VCaP (cell line): ENCODE measurements around the gene HELZ2.
A peak's percentile ranks its signal among the peaks of the same experiment; 100 is the strongest.
"Not testable (repeated sequence)": the region's sequence is repeated elsewhere in the genome, so short reads cannot be mapped to it uniquely, and the experiment has no call there.

Experiments
- H3K27ac ChIP-seq: fragments of 450-650 bp; 2 replicates; pipeline ENCODE4 v1.5.1; 2017
- CTCF ChIP-seq: fragments of 450-650 bp; conservative IDR thresholded peaks from 2 replicates; pipeline ENCODE4 v1.5.1; 2017; ENCODE audit warnings: mild to moderate bottlenecking, moderate library complexity

HELZ2 gene

DNA sequence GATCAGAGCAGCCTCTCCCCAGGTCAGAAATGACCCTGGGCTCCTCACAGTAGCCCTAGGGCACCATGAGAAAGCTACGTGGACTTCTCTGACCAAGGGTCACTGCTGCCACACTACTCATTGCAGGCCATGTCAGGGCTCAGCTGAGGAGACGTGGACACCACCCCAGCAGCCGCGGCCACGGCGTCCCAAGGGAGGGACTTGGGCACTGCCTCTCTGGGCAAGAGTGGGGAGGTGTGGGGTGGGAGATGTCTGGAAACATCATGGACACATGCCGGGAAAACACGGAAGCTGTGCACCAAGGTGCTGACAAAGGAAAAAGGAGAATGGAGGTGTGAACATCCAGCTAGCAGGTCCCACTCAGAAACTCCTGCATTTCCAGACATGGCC lies 43.8 kb upstream of the HELZ2 start:
- no peak for TF ChIP-seq CTCF
- H3K27ac ChIP-seq = no peak overlapping the region

- TF ChIP-seq CTCF = no peak
- H3K27ac ChIP-seq = no peak overlapping the region
Measured at GRCh38 chr20:63617092-63617875, 43.2 kb upstream of the HELZ2 start.

GRCh38 chr20:63613863-63614594 lies 40.0 kb upstream of the HELZ2 start:
- peak; percentile 48 for TF ChIP-seq CTCF
- not testable (repeated sequence) for H3K27ac ChIP-seq

DNA sequence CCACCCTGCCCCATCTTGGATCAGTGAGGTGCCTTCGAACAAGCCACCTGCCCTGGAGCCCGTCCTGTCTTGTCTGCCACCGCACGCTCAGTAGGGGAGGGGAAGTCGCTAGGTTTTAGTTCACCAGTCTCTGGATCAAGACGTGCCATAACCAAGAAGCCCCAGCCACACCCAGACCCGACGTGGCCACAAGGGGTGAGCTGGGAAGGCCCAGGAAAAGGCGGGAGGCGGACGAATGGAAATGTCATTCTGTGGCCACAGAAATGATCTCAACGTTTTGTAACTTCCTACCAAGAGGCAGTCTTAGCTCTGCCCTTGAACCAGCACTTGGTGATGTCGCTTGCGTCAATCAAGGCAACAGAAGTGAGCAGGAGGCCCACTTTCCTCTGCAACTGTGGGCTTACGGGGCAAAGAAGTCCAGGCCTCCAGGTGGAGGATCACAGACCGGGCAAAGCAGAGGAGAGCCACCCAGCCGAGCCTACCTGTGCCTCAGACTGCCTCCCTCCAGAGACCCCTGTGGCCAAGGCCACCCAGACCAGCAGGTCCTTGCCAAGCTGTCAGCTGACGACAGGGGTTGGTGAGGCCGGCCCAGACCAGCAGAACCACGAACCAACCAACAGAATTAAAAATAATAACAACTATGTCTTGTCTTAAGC lies 38.4 kb upstream of the HELZ2 start:
- H3K27ac ChIP-seq = no peak overlapping the region
- TF ChIP-seq CTCF = no peak

DNA sequence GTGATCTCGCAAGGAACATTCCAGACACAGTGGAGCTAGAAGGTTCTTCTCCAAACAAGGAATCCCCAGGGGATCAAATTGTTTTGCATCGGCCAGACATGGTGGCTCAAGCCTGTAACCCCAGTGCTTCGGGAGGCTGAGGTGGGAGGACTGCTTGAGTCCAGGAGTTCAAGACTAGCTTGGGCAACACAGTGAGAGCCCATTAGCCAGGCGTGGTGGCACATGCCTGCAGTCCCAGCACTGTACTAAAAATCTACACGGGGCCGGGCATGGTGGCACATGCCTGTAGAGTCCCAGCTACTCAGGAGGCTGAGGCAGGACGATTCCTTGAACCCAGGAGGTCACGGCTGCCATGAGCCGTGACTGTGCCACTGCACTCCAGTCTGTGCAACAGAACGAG lies 37.6 kb upstream of the HELZ2 start:
- H3K27ac ChIP-seq = no peak overlapping the region
- TF ChIP-seq CTCF = no peak

DNA sequence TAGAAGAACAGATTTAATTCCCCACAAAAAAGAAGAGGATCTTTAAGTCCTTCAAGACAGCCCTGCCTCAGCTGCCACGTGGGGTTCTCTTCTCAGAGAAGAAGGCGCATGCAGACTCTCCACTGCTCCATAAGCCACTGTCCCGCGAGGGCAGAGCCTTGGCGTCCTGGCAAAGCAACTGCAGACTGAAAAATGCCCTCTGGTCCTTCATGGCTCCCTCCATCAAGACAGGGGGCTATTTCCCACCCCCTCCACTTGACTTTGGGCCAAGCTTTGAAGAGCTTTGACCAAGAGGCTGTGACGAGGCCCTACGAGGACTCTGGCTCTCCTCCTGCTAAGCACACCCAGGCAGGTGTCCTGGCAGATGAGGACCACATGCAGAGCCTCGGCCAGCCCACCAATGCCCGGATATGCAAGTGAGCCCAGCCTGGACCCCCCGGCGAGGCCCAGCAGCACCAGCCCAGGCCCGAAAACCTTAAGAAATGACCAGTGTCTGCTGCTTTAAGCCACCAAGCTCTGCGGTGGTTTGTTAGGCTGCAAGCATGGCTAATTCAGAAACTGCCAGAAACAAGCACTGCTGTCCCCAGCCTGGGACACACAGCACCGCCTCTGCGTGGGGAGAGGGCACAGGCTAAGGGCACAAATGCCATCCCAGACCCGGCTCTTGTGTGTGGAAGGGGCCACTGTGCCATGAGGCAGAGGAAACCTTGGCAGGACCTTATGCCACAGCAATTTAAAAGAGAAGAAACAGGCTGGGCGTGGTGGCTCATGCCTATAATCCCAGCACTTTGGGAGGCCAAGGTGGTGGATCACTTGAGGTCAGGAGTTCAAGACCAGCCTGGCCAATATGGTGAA lies 36.8 kb upstream of the HELZ2 start:
- TF ChIP-seq CTCF = no peak
- H3K27ac ChIP-seq = no peak overlapping the region
